ENCODE data around the gene SLC43A2.

DNA sequence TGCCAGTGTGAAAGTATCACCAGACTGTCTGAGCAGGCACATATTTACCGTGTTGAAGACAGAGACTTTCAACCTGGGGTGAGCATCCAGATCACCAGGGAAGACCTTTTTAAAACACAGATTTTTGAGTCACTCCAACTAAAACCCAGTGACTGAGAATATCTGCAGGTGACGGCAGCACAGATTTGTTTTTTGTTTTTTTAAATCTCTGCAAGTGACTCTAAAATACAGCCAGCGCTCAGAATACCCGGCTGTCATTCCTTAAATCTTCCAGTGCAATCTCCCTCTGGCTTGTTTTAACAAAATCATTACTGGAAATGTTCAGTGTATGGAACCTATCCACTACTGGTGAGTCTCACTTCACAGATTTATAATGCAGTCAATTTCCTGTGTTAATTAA, 92.9 kb downstream of the SLC43A2 start:
- TF ChIP-seq, protein P1, sequence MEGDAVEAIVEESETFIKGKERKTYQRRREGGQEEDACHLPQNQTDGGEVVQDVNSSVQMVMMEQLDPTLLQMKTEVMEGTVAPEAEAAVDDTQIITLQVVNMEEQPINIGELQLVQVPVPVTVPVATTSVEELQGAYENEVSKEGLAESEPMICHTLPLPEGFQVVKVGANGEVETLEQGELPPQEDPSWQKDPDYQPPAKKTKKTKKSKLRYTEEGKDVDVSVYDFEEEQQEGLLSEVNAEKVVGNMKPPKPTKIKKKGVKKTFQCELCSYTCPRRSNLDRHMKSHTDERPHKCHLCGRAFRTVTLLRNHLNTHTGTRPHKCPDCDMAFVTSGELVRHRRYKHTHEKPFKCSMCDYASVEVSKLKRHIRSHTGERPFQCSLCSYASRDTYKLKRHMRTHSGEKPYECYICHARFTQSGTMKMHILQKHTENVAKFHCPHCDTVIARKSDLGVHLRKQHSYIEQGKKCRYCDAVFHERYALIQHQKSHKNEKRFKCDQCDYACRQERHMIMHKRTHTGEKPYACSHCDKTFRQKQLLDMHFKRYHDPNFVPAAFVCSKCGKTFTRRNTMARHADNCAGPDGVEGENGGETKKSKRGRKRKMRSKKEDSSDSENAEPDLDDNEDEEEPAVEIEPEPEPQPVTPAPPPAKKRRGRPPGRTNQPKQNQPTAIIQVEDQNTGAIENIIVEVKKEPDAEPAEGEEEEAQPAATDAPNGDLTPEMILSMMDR (IDR thresholded peaks at IDR 0.05): no peak
- TF ChIP-seq, protein P2, sequence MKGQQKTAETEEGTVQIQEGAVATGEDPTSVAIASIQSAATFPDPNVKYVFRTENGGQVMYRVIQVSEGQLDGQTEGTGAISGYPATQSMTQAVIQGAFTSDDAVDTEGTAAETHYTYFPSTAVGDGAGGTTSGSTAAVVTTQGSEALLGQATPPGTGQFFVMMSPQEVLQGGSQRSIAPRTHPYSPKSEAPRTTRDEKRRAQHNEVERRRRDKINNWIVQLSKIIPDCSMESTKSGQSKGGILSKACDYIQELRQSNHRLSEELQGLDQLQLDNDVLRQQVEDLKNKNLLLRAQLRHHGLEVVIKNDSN (IDR thresholded peaks at IDR 0.05; ENCODE audit: borderline replicate concordance, low read depth): no peak
- TF ChIP-seq MXI1 (IDR thresholded peaks at IDR 0.05; ENCODE audit: low read depth, low read length) (no peak), NRF1 (IDR thresholded peaks at IDR 0.05; ENCODE audit: low read depth, low read length) (no peak), RCOR1 (IDR thresholded peaks at IDR 0.05; ENCODE audit: low read length) (no peak), TAF1 (IDR thresholded peaks at IDR 0.05; ENCODE audit: borderline replicate concordance, low read depth, low read length) (no peak)
- TF ChIP-seq, protein P3, sequence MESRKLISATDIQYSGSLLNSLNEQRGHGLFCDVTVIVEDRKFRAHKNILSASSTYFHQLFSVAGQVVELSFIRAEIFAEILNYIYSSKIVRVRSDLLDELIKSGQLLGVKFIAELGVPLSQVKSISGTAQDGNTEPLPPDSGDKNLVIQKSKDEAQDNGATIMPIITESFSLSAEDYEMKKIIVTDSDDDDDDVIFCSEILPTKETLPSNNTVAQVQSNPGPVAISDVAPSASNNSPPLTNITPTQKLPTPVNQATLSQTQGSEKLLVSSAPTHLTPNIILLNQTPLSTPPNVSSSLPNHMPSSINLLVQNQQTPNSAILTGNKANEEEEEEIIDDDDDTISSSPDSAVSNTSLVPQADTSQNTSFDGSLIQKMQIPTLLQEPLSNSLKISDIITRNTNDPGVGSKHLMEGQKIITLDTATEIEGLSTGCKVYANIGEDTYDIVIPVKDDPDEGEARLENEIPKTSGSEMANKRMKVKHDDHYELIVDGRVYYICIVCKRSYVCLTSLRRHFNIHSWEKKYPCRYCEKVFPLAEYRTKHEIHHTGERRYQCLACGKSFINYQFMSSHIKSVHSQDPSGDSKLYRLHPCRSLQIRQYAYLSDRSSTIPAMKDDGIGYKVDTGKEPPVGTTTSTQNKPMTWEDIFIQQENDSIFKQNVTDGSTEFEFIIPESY (IDR thresholded peaks at IDR 0.05; ENCODE audit: borderline replicate concordance, low read depth): no peak

All from SK-N-SH (cell line).